ENCODE measurements around the gene UNKL. TPM values are rescaled to one million over a fixed set of nuclear protein-coding genes. Genes with fewer than 3 reads are reported as not detected.

Gene UNKL
- total and polyA plus RNA-seq, 2 of the 8 experiments (the other 6 are each of a cell fraction or from before 2014, with no cell fraction given): 25.1 to 31.8 TPM

DNA sequence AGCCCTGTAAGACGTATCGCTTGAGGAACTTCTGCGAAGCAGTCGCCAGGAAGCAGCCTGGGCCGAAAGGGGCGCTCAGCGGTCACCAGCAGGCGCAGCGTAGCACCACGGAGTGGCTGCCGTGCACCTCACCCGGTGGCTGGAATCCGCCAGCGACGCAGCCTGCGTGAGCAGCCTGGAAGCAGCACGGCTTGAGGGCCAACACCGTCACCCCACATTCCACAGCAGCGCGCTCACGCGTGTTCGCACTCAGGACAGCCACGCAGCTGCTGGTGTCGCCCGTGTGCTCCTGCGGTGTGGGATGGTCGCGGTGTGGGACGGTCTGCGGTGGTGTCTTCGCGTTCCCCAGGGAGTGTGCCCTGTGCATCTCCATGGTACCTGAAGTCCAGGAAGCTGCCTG, 95.5 kb downstream of the UNKL start (continued):
- no peak for TF ChIP-seq KDM4A (IDR thresholded peaks at IDR 0.05; ENCODE audit: low read depth, low read length, severe bottlenecking)
- no peak for TF ChIP-seq BACH1 (IDR thresholded peaks at IDR 0.05; ENCODE audit: low read length)
- no peak for TF ChIP-seq CBX5 (IDR thresholded peaks at IDR 0.05; ENCODE audit: low read depth, low read length)
- TF ChIP-seq EGR1 (IDR thresholded peaks at IDR 0.05; ENCODE audit: borderline replicate concordance, low read depth, low read length): no peak
- no peak for TF ChIP-seq JUND (IDR thresholded peaks at IDR 0.05; ENCODE audit: low read length)
- TF ChIP-seq CTBP2 (IDR thresholded peaks at IDR 0.05; ENCODE audit: borderline replicate concordance, insufficient read depth, insufficient read length, low read length): no peak
- TF ChIP-seq RBBP5 (IDR thresholded peaks at IDR 0.05; ENCODE audit: borderline replicate concordance, low read depth, low read length): no peak
